ENCODE results near the gene GFAP.

Gene GFAP

GRCh38 chr17:44892250-44892649, 23.1 kb downstream of the GFAP start:
- H3K27ac ChIP-seq: no peak overlapping the region
- TF ChIP-seq CTCF (conservative IDR thresholded peaks at IDR 0.05; ENCODE audit: low read depth): no peak
- DNase-seq (ENCODE audit: low spot score): no peak
- ChIA-PET CTCF (interaction anchor here (0.6 to 0.9 kb wide), 4 partner anchors 13 to 506 kb away, joined by 3 to 5 read pairs (median 4); no protein-coding TSS in a partner anchor), POLR2A (ENCODE audit: low non-redundant PET) (no interaction called here)

- peak overlapping the region; percentile 47; the same call in 1 of the 2 replicates for H3K27ac ChIP-seq
- DNase-seq (ENCODE audit: low spot score): no peak
- ChIA-PET CTCF (interaction anchor here (0.9 kb wide), 1 partner anchor 10 kb away, joined by 3 read pairs; no protein-coding TSS in a partner anchor), POLR2A (ENCODE audit: low non-redundant PET) (no interaction called here)
- no peak for TF ChIP-seq CTCF (conservative IDR thresholded peaks at IDR 0.05; ENCODE audit: low read depth)
These were observed 26.3 kb downstream of the GFAP start for GRCh38 chr17:44889003-44889402.

GRCh38 chr17:44887971-44888954, 27.0 kb downstream of the GFAP start:
- ChIA-PET POLR2A (ENCODE audit: low non-redundant PET) (no interaction called here), CTCF (interaction anchor here (1.5 kb wide), 1 partner anchor 10 kb away, joined by 4 read pairs; no protein-coding TSS in a partner anchor)
- no peak for TF ChIP-seq CTCF (conservative IDR thresholded peaks at IDR 0.05; ENCODE audit: low read depth)
- H3K27ac ChIP-seq: peak overlapping the region; percentile 47; the same call in 1 of the 2 replicates
- DNase-seq (ENCODE audit: low spot score): no peak

- ChIA-PET POLR2A (ENCODE audit: low non-redundant PET) (no interaction called here), CTCF (interaction anchor here (1.5 kb wide), 1 partner anchor 9 kb away, joined by 4 read pairs; no protein-coding TSS in a partner anchor)
- no peak overlapping the region for H3K27ac ChIP-seq
- TF ChIP-seq CTCF (conservative IDR thresholded peaks at IDR 0.05; ENCODE audit: low read depth): no peak
- DNase-seq (ENCODE audit: low spot score): no peak
These were observed 28.3 kb downstream of the GFAP start for GRCh38 chr17:44887016-44887415.

GRCh38 chr17:44884941-44885340, 30.4 kb downstream of the GFAP start:
- no peak for DNase-seq (ENCODE audit: low spot score)
- ChIA-PET CTCF (interaction anchor here (1.0 kb wide), 1 partner anchor 111 kb away, joined by 4 read pairs; no protein-coding TSS in a partner anchor), POLR2A (ENCODE audit: low non-redundant PET) (interaction anchor here (0.7 kb wide), 1 partner anchor 104 kb away, joined by 4 read pairs; no protein-coding TSS in a partner anchor)
- H3K27ac ChIP-seq: no peak overlapping the region
- no peak for TF ChIP-seq CTCF (conservative IDR thresholded peaks at IDR 0.05; ENCODE audit: low read depth)

GRCh38 chr17:44881145-44881544, 34.2 kb downstream of the GFAP start:
- DNase-seq (ENCODE audit: low spot score): no peak
- no peak overlapping the region for H3K27ac ChIP-seq
- no peak for TF ChIP-seq CTCF (conservative IDR thresholded peaks at IDR 0.05; ENCODE audit: low read depth)
- ChIA-PET POLR2A (ENCODE audit: low non-redundant PET) (interaction anchor here (0.6 kb wide), 1 partner anchor 28 kb away, joined by 6 read pairs; no protein-coding TSS in a partner anchor), CTCF (interaction anchor here (0.6 to 3.6 kb wide), 2 partner anchors 103 to 254 kb away, joined by 3 to 26 read pairs; partner anchors contain the start of gene ACBD4)
